Stomach (tissue), 9 donors: ENCODE results near the gene KCNN2. TPM values are rescaled to one million over a fixed set of nuclear protein-coding genes. Genes with fewer than 3 reads are reported as not detected.

Experiments used
- DNase-seq, 2 donors: peaks; one replicate each; pipeline versions ENCODE4 v3.0.0 to v3.0.0-alpha.2; 2013 to 2019
- H3K27ac ChIP-seq, 5 donors: fragments of 200-600 bp in 4 of 5; sonication (generic) in 4 of 5; one replicate each; pipeline ENCODE4 v1.5.1; 2013 to 2019; ENCODE audit warnings: mild to moderate bottlenecking in 1 of 5, moderate library complexity in 1 of 5
- H3K27me3 ChIP-seq, 3 donors: fragments of 200-600 bp; sonication (generic); one replicate each; pipeline ENCODE4 v1.5.1; 2017 to 2019; ENCODE audit warnings: mixed run types in 1 of 3
- H3K36me3 ChIP-seq, 4 donors: fragments of 200-600 bp; sonication (generic); 1 replicate in 3 of 4; 2 replicates in 1 of 4; pipeline ENCODE4 v1.5.1; 2016 to 2019
- H3K4me1 ChIP-seq, 4 donors: fragments of 200-600 bp; sonication (generic); one replicate each; pipeline ENCODE4 v1.5.1; 2016 to 2019
- H3K4me3 ChIP-seq, 4 donors: fragments of 200-600 bp; sonication (generic) in 3 of 4; one replicate each; pipeline ENCODE4 v1.5.1; 2016 to 2019; ENCODE audit warnings: mild to moderate bottlenecking in 1 of 4
- H3K9me3 ChIP-seq, 4 donors: fragments of 200-600 bp; sonication (generic); one replicate each; pipeline ENCODE4 v1.5.1; 2016 to 2019
- CTCF ChIP-seq, 7 experiments: fragments of 450-650 bp in 4 of 7; fragments of 200-600 bp in 3 of 7; sonication (generic) in 3 of 7; IDR thresholded peaks; one replicate each; pipeline ENCODE4 v1.5.1; 2016 to 2019; ENCODE audit warnings: antibody characterized with exemption in 7 of 7, control low read depth in 2 of 7, mild to moderate bottlenecking in 1 of 7
- EP300 ChIP-seq: sonication (generic); formaldehyde crosslinking; IDR thresholded peaks from one replicate; pipeline ENCODE4 v1.6.1; 2017; ENCODE audit warnings: antibody characterized with exemption
- POLR2A ChIP-seq, 4 donors: fragments of 450-650 bp; IDR thresholded peaks; one replicate each; pipeline ENCODE4 v1.6.1; 2016; ENCODE audit warnings: antibody characterized with exemption in 4 of 4, control low read depth in 2 of 4, mild to moderate bottlenecking in 1 of 4, moderate library complexity in 1 of 4
- POLR2AphosphoS5 ChIP-seq, 3 donors: sonication (generic); formaldehyde crosslinking; IDR thresholded peaks; one replicate each; pipeline ENCODE4 v1.6.1; 2016; ENCODE audit warnings: antibody characterized with exemption in 3 of 3
- WGBS, 5 donors: extraction: QIAGEN DNeasy Blood & Tissue Kit in 3 of 5; methylation state at CpG; one replicate each; pipeline versions ENCODE4 v1.1.5 to v1.1.7; 2013 to 2018; 5-methylcytosine and 5-hydroxymethylcytosine counted together
- intact Hi-C: fragments of 100-400 bp; cut with DNase I; formaldehyde crosslinking; loops from one replicate; pipeline ENCODE4 v1.15.1; 2023; ENCODE audit warnings: low total_unique reads
- polyA plus RNA-seq, 3 donors: library from polyadenylated mRNA; stranded (reverse); fragments of 200-250 nt; gene quantifications; one replicate each; pipeline ENCODE4 v1.2.3, GENCODE V29; 2013
- total RNA-seq, 5 donors: library from RNA; depleted of rRNA; stranded (reverse); fragments of >200 nt; gene quantifications; one replicate each; pipeline versions ENCODE4 v1.1.0 to v1.2.3, GENCODE V29; 2014 to 2016
- donor health status: healthy with polysubstance abuse.
- donor health status: Bipolar disorder and iron deficiency.
- donor health status: healthy.

The KCNN2 gene
- total and polyA plus RNA-seq, 8 donors = 0.28 to 9.4 (median 0.90) TPM; not detected in 2

- WGBS, 5 donors = 87 to 94% (median 91%) methylated on average over 1 of the region's 1 CpG
- intact Hi-C loops = no loop called here
- TF ChIP-seq POLR2A (IDR thresholded peaks at IDR 0.05) (no peak), POLR2AphosphoS5 (IDR thresholded peaks at IDR 0.05) (no peak), EP300 (no peak), CTCF (IDR thresholded peaks at IDR 0.05) (no peak)
- H3K4me1 ChIP-seq = no peaks in the 10 kb centered on the region
- H3K27ac ChIP-seq = no peak overlapping the region
- no peaks in the 10 kb centered on the region for H3K36me3 ChIP-seq
- no peaks in the 10 kb centered on the region for H3K27me3 ChIP-seq
- no peaks in the 10 kb centered on the region for H3K9me3 ChIP-seq
- H3K4me3 ChIP-seq = no peak overlapping the region
- no peak for DNase-seq
These were observed 53.9 kb downstream of the KCNN2 start for GRCh38 chr5:114415760-114416159.

- no peaks in the 10 kb centered on the region for H3K4me1 ChIP-seq
- H3K27me3 ChIP-seq = no peaks in the 10 kb centered on the region
- H3K4me3 ChIP-seq = no peak overlapping the region
- WGBS, 5 donors = 77 to 83% (median 77%) methylated on average over 4 of the region's 4 CpGs
- H3K36me3 ChIP-seq = no peaks in the 10 kb centered on the region
- no peaks in the 10 kb centered on the region for H3K9me3 ChIP-seq
- no peak for DNase-seq
- intact Hi-C loops = no loop called here
- TF ChIP-seq EP300 = no peak
- no peak for TF ChIP-seq POLR2AphosphoS5 (IDR thresholded peaks at IDR 0.05)
- no peak for TF ChIP-seq POLR2A (IDR thresholded peaks at IDR 0.05)
- no peak for TF ChIP-seq CTCF (IDR thresholded peaks at IDR 0.05)
- H3K27ac ChIP-seq = no peak overlapping the region
These were observed 54.4 kb downstream of the KCNN2 start for GRCh38 chr5:114416254-114416653.

- 80 to 86% (median 84%) methylated on average over 2 of the region's 2 CpGs for WGBS, 5 donors
- no peaks in the 10 kb centered on the region for H3K27me3 ChIP-seq
- DNase-seq = no peak
- TF ChIP-seq CTCF (IDR thresholded peaks at IDR 0.05) = no peak
- no peak for TF ChIP-seq POLR2AphosphoS5 (IDR thresholded peaks at IDR 0.05)
- no peak for TF ChIP-seq EP300
- TF ChIP-seq POLR2A (IDR thresholded peaks at IDR 0.05) = no peak
- intact Hi-C loops = no loop called here
- H3K9me3 ChIP-seq = no peaks in the 10 kb centered on the region
- H3K4me1 ChIP-seq = no peaks in the 10 kb centered on the region
- H3K36me3 ChIP-seq = no peaks in the 10 kb centered on the region
- no peak overlapping the region for H3K27ac ChIP-seq
- H3K4me3 ChIP-seq = no peak overlapping the region
These were observed 55.6 kb downstream of the KCNN2 start for GRCh38 chr5:114417519-114417918.

- no peak overlapping the region for H3K27ac ChIP-seq
- TF ChIP-seq EP300 = no peak
- TF ChIP-seq POLR2AphosphoS5 (IDR thresholded peaks at IDR 0.05) = no peak
- TF ChIP-seq CTCF (IDR thresholded peaks at IDR 0.05) = no peak
- no peaks in the 10 kb centered on the region for H3K4me1 ChIP-seq
- H3K27me3 ChIP-seq = no peaks in the 10 kb centered on the region
- intact Hi-C loops = no loop called here
- 58 to 68% (median 60%) methylated on average over 8 of the region's 8 CpGs for WGBS, 5 donors
- no peaks in the 10 kb centered on the region for H3K36me3 ChIP-seq
- peak in 1 of 2 donors; percentile 16 for DNase-seq
- H3K4me3 ChIP-seq = no peak overlapping the region
- no peaks in the 10 kb centered on the region for H3K9me3 ChIP-seq
These were observed 56.6 kb downstream of the KCNN2 start for GRCh38 chr5:114418176-114419066.
